Rectal smooth muscle tissue (tissue), 1 donor: ENCODE data around the gene SFSWAP.

Experiments
- H3K27ac ChIP-seq: one replicate; pipeline ENCODE4 v1.7.0; 2013; ENCODE audit warnings: low read depth, low read length, inconsistent platforms
- H3K27me3 ChIP-seq: one replicate; pipeline ENCODE4 v1.7.0; 2013; ENCODE audit warnings: low read length; ENCODE audit not compliant: control insufficient read depth, insufficient read depth
- H3K36me3 ChIP-seq: one replicate; pipeline ENCODE4 v1.7.0; 2013; ENCODE audit warnings: low read length; ENCODE audit not compliant: control insufficient read depth, insufficient read depth
- H3K4me1 ChIP-seq: one replicate; pipeline ENCODE4 v1.7.0; 2013; ENCODE audit warnings: low read length; ENCODE audit not compliant: control insufficient read depth, insufficient read depth
- H3K4me3 ChIP-seq: one replicate; pipeline ENCODE4 v1.7.0; 2013; ENCODE audit warnings: low read length
- H3K9ac ChIP-seq: one replicate; pipeline ENCODE4 v1.7.0; 2013; ENCODE audit warnings: low read length

The SFSWAP gene

DNA sequence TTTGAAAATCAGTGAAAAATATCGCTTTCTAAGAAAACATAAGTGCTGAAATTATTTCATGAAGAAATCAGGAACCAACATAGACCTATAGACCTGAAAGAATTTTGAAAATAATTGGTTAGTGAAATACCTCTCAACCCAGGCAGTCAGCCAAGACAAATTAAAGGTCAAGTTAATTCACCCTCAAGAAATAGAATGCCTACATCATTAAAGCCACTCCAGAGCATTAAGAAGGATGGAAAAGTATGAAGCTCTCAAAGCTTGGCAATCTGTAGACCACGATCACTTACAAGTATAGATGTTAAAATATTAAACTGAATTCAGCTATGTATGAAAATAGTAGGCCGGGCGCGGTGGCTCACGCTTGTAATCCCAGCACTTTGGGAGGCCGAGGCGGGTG, 48.3 kb downstream of the SFSWAP start:
- H3K9ac ChIP-seq: no peak overlapping the region
- H3K4me3 ChIP-seq: no peak overlapping the region
- no peaks in the 10 kb centered on the region for H3K27me3 ChIP-seq
- H3K4me1 ChIP-seq: no peaks in the 10 kb centered on the region
- H3K27ac ChIP-seq: no peak overlapping the region
- peaks cover 37% of the 10 kb centered on the region for H3K36me3 ChIP-seq

DNA sequence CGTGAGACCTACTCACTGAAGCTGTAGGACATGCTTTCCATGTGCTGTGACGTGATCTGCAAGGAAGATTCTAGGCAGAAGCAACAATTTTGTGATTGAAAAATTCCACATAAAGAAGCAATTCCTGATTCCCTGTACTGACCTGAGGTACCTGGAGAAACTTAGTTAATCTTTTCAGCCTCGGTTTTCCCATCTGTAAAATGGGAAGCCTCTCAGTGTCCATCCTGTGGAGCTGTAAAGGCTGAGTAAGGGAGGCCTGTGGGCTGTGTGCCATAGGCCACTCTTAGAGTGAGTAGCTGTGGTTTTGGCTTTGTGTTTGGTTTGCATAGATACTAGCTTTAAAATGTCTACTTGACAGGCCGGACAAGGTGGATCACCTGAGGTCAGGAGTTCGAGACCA, 50.7 kb downstream of the SFSWAP start:
- H3K4me3 ChIP-seq: no peak overlapping the region
- H3K4me1 ChIP-seq: no peaks in the 10 kb centered on the region
- H3K36me3 ChIP-seq: peaks cover 41% of the 10 kb centered on the region

DNA sequence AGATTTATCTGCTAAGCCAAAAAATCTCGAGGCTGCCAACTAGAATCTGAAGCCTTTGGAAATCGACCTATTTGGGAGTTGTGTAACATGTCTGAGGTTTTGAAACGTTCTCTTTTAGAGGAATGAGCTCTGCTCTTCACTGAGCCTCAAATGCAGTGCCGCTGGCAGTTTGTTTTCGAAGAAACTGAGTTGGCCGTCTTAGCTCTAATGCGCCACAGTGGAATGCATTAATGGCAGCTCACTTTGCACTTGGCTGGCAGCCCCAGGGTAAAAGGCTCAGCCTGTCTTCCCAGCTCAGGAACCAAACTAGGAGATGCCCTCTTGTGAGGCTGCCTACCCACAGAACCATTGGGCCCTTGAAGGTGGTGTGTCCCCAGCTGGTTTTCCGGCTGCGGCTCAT, 53.8 kb downstream of the SFSWAP start:
- Histone ChIP-seq H3K4me1 (no peaks in the 10 kb centered on the region), H3K9ac (no peak overlapping the region), H3K27ac (no peak overlapping the region), H3K4me3 (no peak overlapping the region), H3K36me3 (peaks cover 27% of the 10 kb centered on the region), H3K27me3 (no peaks in the 10 kb centered on the region)

More for the DNA sequence above, 50.7 kb downstream of the SFSWAP start:
- Histone ChIP-seq H3K27me3 (no peaks in the 10 kb centered on the region), H3K27ac (no peak overlapping the region), H3K9ac (no peak overlapping the region)

DNA sequence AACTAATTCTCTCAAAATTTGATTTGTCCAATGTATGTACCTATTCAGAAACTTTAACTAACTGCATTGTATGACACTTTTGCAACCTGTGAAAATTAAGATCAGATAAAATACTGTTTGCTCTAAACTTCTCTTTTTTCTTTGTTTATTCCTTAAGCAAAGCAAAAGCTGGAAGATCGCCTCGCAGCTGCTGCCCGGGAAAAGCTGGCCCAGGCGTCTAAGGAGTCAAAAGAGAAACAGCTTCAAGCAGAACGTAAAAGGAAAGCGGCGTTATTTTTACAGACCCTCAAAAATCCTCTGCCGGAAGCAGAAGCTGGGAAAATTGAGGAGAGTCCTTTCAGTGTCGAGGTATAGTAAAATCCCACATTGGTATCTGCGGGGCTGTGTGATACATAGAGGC, 55.1 kb downstream of the SFSWAP start:
- Histone ChIP-seq H3K9ac (no peak overlapping the region), H3K27ac (no peak overlapping the region), H3K36me3 (peaks cover 32% of the 10 kb centered on the region), H3K27me3 (no peaks in the 10 kb centered on the region), H3K4me1 (no peaks in the 10 kb centered on the region), H3K4me3 (no peak overlapping the region)

DNA sequence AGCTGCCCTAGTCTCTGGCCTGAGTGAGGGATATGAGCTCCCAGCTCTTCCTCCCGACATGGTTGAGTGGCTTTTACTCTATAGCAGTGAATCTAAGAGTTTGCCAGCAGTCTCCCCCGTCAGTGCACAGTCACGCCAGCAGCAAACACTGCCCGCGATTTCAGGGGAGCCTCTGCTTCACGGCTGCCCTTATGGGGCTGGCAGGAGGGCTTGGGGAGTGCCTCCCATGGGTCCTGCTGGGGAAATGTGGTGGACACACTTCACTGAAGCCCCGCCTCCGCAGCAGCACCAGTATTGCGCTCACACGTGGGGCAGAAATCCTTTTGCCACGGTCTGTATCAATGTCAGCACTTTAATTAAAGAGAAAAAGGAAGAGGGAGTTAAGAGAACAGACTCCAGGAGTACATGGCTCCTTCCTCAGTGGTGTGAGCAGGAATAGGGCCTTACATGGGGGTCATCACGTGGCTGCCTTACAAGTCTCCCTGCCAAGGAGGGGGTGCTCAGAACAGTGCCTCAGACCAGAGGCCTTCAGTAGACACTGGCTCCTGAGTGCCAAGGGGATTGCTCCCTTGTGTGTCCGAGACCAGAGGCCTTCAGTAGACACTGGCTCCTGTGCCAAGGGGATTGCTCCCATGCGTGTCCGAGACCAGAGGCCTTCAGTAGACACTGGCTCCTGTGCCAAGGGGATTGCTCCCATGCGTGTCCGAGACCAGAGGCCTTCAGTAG, 55.7 kb downstream of the SFSWAP start:
- no peak overlapping the region for H3K4me3 ChIP-seq
- H3K27me3 ChIP-seq: no peaks in the 10 kb centered on the region
- no peaks in the 10 kb centered on the region for H3K4me1 ChIP-seq
- peaks cover 36% of the 10 kb centered on the region for H3K36me3 ChIP-seq
- no peak overlapping the region for H3K27ac ChIP-seq
- no peak overlapping the region for H3K9ac ChIP-seq

DNA sequence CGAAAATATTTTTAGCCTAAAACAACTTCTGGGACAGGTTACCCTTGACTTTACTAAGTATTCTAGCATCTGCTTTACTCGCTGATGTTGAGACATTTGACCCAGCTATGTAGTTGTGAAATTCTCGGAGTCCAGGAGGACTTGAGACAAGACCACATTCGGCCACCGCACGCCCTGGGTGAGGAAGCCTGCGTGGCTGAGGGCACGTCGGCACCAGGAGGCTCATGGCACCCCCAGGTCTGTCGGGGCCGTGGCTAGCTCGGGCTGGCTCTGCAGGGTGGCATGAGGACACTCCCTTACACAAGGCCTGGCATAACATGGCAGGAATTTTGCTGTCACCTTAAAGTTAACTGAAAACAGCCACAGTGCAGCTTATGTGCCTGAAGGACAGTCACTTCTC, 59.2 kb downstream of the SFSWAP start:
- Histone ChIP-seq H3K36me3 (peaks cover 24% of the 10 kb centered on the region), H3K9ac (no peak overlapping the region), H3K27me3 (no peaks in the 10 kb centered on the region), H3K4me3 (no peak overlapping the region), H3K27ac (no peak overlapping the region), H3K4me1 (no peaks in the 10 kb centered on the region)

DNA sequence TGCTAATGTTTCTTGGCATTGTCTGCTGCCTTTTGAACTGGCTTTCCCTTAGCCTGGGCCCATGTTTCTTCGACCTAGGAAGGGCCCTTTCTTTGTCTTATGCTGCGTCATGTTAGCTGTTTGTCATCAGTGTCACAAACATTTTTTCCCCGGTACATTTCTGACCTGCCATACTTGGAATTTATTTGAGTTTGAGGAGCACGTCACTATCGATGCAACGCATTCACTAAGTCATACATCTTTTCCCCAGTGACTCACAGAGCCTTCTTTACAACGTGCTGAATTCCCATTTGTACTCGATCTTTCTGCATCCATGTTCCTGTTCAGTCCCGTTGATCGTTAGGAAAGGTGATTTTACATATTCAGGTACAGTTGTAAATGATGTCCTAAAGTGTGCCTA, 61.1 kb downstream of the SFSWAP start:
- Histone ChIP-seq H3K9ac (no peak overlapping the region), H3K36me3 (peaks cover 11% of the 10 kb centered on the region)

DNA sequence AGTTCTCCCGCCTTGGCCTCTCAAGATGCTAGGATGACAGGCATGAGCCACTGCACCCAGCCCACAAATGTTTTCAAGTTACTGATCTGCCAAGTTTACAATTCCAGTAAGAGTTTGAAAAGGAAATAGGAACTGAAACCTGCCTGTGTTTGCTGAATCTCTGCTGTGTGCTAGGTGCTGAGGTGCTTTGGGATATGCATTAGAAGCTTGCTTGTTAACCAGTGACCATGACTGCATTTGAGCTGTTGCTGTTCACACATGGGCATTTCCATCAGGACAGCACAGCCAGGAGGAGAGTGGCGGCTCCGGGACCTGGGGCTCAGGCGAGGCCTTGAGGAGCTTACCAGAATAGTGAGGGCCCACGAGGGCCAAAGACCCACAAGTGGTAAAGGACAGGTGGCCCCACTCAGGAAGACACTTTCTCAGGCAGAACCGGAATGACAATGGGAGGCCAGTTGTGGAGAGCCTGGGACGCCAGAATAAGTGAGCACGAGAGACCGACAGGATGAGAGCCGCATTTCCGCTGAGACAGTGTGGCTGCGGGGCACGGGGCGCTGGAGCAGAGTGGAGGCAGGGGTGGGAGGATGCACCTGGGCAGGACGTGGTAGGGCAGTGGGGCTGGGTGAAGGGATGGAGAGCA, 62.8 kb downstream of the SFSWAP start:
- Histone ChIP-seq H3K27me3 (no peaks in the 10 kb centered on the region), H3K4me1 (peaks cover 4% of the 10 kb centered on the region), H3K4me3 (no peak overlapping the region), H3K36me3 (peaks cover 16% of the 10 kb centered on the region), H3K9ac (no peak overlapping the region), H3K27ac (no peak overlapping the region)

More for the DNA sequence above, 61.1 kb downstream of the SFSWAP start:
- Histone ChIP-seq H3K27me3 (no peaks in the 10 kb centered on the region), H3K4me1 (peaks cover 4% of the 10 kb centered on the region), H3K27ac (no peak overlapping the region), H3K4me3 (no peak overlapping the region)

DNA sequence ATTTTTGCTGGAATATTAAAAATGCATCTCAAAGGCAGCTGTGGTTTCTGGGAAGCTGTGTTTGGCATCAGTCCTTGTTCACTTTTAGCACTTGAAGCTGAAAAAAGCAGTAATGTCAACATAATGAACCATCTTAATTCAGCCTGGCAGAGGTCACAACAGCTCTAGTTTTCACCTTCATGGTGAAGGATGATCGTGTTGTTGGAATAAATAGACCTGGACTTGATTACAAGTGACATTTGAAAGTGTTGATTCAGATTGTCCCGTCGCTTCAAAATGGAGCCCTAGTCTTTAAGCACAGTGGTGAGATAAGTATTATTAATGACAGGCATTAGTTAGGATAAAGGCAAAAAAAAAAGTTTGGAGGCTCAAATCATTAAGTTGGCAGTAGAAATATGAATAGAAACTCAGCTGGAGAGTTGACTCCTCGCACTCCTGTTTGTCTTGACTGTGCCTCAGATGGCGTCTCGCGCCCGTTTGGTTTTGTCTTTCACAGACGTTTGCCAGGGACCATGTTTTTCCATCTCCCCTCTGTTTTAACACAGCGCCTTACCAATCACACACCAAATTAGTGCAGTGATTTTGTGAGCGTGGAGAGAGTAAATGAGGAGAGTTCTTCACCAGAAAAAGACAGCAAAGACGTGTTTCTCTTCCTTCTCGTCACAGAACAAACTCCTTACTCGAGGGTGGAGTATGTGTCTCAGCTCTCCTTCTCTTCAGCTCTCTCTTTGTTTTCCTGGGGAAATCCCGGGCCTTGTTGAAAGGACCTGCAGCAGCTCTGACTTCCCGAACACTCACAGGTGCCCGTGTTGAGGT, 63.9 kb downstream of the SFSWAP start:
- Histone ChIP-seq H3K4me3 (no peak overlapping the region), H3K9ac (no peak overlapping the region), H3K27me3 (no peaks in the 10 kb centered on the region), H3K36me3 (peaks cover 18% of the 10 kb centered on the region), H3K27ac (no peak overlapping the region), H3K4me1 (peaks cover 4% of the 10 kb centered on the region)

DNA sequence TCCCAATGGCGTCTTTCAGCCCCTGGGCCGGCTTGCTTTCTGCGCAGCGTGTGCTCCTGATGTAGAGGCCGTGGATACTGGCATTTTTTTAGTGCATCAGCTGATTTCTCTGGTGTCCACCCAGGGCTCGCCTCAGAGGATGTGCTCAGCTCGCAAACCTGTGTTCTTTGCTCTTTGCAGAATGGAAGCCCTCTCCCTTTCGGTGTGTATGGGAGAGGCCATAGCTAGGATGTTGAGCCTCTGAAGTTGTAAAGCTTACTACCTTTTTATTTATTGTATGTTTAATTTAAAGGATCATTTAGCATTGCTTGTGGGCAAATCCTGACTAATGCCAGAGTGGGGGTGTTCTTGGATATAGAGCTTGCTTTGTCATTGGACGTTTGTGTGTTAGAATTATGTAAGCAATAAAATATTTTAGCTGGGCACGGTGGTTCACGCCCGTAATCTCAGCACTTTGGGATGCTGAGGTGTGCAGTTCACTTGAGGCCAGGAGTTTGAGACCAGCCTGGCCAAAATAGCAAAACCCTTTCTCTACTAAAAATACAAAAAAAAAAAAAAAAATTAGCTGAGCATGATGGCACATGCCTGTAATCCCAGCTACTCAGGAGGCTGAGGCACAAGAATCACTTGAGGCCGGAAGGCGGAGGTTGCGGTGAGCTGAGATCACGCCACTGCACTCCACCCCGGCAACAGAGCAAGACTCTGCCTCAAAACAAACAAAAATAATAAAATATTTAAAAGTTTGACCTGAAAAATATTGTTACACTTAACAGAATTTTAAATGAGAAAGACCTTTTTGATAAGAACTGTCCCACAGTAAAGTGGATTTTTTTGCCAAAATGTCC, 64.7 kb downstream of the SFSWAP start:
- Histone ChIP-seq H3K4me1 (peaks cover 4% of the 10 kb centered on the region), H3K27ac (no peak overlapping the region), H3K4me3 (no peak overlapping the region), H3K9ac (no peak overlapping the region), H3K36me3 (peaks cover 15% of the 10 kb centered on the region), H3K27me3 (no peaks in the 10 kb centered on the region)

DNA sequence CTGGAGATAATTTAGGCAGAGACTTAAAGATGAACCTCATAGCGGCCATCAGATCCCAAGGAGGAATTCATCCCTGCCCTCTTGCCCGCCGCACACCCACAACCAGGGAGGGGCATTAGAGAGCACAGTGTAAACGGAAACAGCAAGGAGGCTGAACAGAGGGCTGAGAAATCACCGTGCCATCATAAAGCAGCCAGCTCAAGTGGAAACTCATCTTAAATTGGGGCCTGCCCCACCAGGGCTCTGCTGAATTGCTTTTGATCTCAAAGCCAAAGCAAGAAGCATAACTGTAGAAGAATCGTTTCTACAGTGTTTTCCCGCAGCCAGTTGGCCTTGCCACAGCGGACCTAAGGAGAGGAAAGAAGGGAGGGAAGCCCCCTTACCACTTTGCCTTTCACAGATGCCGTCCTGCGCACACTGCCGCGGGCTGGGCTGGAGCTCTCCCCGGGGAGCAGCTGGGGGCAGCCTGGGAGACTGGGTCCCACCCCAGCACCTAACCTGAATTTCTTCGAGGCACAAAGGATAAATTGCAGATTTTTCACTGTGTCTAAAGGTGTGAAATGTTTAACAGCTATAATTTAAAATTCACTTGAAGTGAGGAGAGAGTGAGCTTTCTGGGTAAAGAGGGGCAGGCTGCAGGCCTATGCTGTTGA, 65.5 kb downstream of the SFSWAP start:
- H3K27ac ChIP-seq: no peak overlapping the region
- H3K9ac ChIP-seq: no peak overlapping the region
- H3K4me3 ChIP-seq: no peak overlapping the region
- H3K27me3 ChIP-seq: no peaks in the 10 kb centered on the region
- peaks cover 4% of the 10 kb centered on the region for H3K4me1 ChIP-seq
- peaks cover 11% of the 10 kb centered on the region for H3K36me3 ChIP-seq
